Right atrium auricular region (tissue), 2 donors: Measurements from ENCODE around the gene BEAN1. TPM values are rescaled to one million over a fixed set of nuclear protein-coding genes. Genes with fewer than 3 reads are reported as not detected.

ENCODE experiments used
- DNase-seq: peaks from one replicate; pipeline ENCODE4 v3.0.0-alpha.2; 2019; ENCODE audit warnings: low spot score
- H3K27ac ChIP-seq, 2 donors: fragments of 200-600 bp; sonication (generic); 1 replicate in 1 of 2; 2 replicates in 1 of 2; pipeline ENCODE4 v1.5.1; 2016 to 2019
- H3K27me3 ChIP-seq, 2 donors: fragments of 200-600 bp; sonication (generic); one replicate each; pipeline versions ENCODE4 v1.5.1 to v1.6.0; 2017 to 2019
- H3K36me3 ChIP-seq: fragments of 200-600 bp; sonication (generic); one replicate; pipeline ENCODE4 v1.5.1; 2016
- H3K4me1 ChIP-seq, 2 donors: fragments of 200-600 bp; sonication (generic); one replicate each; pipeline versions ENCODE4 v1.5.1 to v1.6.0; 2017 to 2019
- H3K4me3 ChIP-seq, 2 donors: fragments of 200-600 bp; sonication (generic); 1 replicate in 1 of 2; 2 replicates in 1 of 2; pipeline ENCODE4 v1.5.1; 2017 to 2019; ENCODE audit warnings: mild to moderate bottlenecking in 1 of 2, moderate library complexity in 1 of 2
- H3K9me3 ChIP-seq, 2 donors: fragments of 200-600 bp; sonication (generic); one replicate each; pipeline ENCODE4 v1.5.1; 2019
- total RNA-seq, 2 donors: library from RNA; depleted of rRNA; stranded (reverse); fragments of >200 nt; gene quantifications; one replicate each; pipeline ENCODE4 v1.1.0, GENCODE V29; 2016
- TF ChIP-seq, protein P1 (sequence below), 2 donors: fragments of 200-600 bp; sonication (generic); IDR thresholded peaks; one replicate each; pipeline ENCODE4 v1.5.1; 2019; ENCODE audit warnings: antibody characterized with exemption in 2 of 2

BEAN1 gene
- total RNA-seq, 2 donors from 2014 or later: 0.48 to 0.75 TPM

DNA sequence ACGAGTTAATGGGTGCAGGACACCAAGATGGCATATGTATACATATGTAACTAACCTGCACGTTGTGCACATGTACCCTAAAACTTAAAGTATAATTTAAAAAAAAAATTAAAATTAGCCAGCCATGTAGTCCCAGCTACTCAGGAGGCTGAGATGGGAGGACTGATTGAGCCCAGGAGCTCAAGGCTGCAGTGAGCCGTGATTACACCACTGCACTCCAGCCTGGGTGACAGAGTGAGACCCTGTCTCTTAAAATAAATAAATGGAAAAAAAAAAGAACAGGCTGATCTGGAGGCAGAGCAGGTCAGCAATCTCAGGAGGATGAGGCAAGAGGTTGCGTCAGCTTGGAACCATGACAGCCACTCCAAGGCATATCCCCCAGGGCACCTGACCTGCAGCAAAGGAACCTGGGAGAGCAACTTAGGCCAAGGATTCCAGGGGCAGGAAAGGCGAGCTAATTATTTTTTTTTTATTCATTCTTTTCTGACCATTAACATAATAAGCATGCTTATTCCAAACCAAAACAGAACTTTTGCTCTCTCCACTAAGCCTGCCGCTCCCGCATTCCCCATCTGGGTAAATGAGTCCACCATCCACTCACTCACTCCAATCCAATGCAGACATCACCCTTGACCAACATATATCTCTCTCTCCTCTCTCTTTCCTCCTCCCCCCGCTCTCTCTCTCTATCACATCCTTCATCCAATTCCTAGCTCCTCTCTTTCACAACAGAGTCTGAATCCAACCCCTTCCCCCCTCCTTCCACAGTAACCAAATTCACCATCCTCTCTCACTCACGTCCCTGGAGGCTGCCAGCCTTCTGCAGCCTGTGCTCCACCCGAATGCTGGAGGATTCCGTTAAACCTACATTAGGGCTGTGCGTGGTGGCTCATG is 75.2 kb downstream of the BEAN1 start:
- TF ChIP-seq, protein P1, sequence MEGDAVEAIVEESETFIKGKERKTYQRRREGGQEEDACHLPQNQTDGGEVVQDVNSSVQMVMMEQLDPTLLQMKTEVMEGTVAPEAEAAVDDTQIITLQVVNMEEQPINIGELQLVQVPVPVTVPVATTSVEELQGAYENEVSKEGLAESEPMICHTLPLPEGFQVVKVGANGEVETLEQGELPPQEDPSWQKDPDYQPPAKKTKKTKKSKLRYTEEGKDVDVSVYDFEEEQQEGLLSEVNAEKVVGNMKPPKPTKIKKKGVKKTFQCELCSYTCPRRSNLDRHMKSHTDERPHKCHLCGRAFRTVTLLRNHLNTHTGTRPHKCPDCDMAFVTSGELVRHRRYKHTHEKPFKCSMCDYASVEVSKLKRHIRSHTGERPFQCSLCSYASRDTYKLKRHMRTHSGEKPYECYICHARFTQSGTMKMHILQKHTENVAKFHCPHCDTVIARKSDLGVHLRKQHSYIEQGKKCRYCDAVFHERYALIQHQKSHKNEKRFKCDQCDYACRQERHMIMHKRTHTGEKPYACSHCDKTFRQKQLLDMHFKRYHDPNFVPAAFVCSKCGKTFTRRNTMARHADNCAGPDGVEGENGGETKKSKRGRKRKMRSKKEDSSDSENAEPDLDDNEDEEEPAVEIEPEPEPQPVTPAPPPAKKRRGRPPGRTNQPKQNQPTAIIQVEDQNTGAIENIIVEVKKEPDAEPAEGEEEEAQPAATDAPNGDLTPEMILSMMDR (IDR thresholded peaks at IDR 0.05): no peak
- H3K27ac ChIP-seq: peak overlapping the region; percentile 61 to 64
- no peak overlapping the region for H3K4me3 ChIP-seq
- peak; percentile 82 for DNase-seq
- peaks cover 0 to 16% of the 10 kb centered on the region in 2 donors for H3K4me1 ChIP-seq
- no peaks in the 10 kb centered on the region for H3K27me3 ChIP-seq
- no peaks in the 10 kb centered on the region for H3K9me3 ChIP-seq
- H3K36me3 ChIP-seq: no peaks in the 10 kb centered on the region

DNA sequence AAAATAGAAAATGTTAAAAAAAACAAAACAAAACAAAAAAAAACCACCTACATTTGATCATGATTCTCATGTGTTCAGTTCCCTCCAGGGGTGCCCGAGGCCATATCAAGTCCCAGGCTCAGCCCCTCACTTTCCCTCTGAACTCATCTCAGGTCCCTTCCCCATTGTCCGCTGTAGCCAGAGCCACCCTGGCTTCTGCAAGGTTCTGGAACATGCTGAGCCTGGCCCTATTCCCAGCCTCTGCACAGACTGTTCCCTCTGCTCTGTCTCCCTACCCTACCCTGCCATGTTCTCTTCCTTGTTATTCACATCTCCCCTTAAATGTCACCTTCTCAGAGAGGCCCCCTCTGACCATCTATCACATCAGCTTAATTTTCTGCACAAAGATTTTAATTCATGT is 75.9 kb downstream of the BEAN1 start:
- Histone ChIP-seq H3K27me3 (no peaks in the 10 kb centered on the region), H3K4me3 (no peak overlapping the region), H3K4me1 (peaks cover 0 to 16% of the 10 kb centered on the region in 2 donors), H3K27ac (peak overlapping the region; percentile 61 to 64), H3K9me3 (no peaks in the 10 kb centered on the region), H3K36me3 (no peaks in the 10 kb centered on the region)
- TF ChIP-seq, protein P1 (IDR thresholded peaks at IDR 0.05): no peak
- DNase-seq: no peak

DNA sequence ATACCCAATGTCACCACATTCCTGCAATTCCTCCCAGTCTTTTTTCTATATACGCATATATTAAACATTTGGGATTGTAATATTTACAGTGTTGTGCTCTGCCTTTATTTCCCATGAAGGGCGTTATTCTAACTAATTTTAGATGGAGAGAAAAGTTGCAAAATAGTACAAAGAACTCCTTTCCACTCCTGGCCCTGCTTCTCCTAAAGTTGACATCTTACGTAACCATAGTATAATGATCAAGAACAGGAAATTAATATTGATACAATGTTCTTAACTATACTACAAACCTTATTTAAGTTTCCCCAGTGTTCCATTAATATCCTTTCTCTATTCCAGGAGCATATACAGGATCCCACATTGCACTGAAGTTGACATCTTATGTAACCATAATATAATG is 76.5 kb downstream of the BEAN1 start:
- H3K4me1 ChIP-seq: peaks cover 0 to 22% of the 10 kb centered on the region in 2 donors
- TF ChIP-seq, protein P1 (IDR thresholded peaks at IDR 0.05): no peak
- H3K4me3 ChIP-seq: no peak overlapping the region
- DNase-seq: no peak
- no peaks in the 10 kb centered on the region for H3K9me3 ChIP-seq
- H3K27ac ChIP-seq: peak overlapping the region in 1 of 2 donors; percentile 64
- H3K27me3 ChIP-seq: no peaks in the 10 kb centered on the region
- no peaks in the 10 kb centered on the region for H3K36me3 ChIP-seq

DNA sequence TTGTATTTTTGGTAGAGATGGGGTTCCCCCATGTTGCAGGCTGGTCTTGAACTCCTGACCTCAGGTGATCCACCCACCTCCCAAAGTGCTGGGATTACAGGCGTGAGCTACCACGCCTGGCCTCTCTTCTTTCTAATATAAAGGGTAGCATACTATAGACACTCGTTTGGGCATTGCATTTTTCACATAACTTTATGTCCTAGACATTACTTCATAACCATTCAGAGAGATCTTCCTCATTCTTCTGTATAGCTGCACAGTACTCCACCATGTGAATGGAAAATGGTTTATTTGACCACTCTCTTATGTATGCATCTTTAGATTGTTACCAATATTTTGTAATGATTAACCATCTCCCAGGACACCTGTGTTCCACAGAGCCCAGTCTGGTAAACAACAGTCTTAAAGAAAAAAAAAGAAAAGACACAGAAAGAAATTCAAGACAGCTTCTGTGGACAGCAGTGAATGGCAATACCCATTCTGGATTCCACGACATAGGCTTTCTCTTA is 80.7 kb downstream of the BEAN1 start:
- DNase-seq: no peak
- no peak overlapping the region for H3K27ac ChIP-seq
- H3K9me3 ChIP-seq: no peaks in the 10 kb centered on the region
- H3K36me3 ChIP-seq: no peaks in the 10 kb centered on the region
- no peaks in the 10 kb centered on the region for H3K27me3 ChIP-seq
- TF ChIP-seq, protein P1 (IDR thresholded peaks at IDR 0.05): no peak
- peaks cover 0 to 43% of the 10 kb centered on the region in 2 donors for H3K4me1 ChIP-seq
- no peak overlapping the region for H3K4me3 ChIP-seq

DNA sequence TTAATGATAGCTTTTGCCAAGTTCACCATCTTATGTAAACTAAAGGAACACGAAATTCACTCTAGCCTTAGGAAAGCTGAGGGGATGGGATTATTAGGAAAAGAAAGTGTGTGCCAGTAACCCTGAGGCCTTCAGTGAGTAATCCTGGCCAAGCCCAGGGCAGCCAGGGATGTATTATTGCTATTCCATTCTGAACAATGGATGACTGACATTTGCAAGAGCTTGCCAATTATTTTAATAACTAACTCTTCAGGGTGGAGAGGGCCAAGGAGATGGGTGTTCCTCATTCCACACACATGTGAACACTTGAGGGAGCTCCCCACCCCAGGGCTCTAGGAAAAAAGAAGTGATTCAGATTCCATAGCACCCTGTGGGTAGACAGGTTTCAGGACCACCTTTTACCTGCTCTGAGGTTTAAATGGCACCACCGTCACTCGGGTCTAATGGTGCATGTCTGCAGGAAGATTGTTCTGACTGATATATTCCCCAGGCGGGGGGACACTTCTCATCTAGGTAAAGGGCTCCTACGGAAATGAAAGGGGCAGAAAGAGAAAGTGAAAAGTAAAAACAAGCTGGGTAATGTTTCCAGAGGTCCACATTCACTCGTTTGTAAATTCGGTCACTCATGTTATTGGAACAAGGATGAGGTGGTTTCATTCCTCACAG is 81.3 kb downstream of the BEAN1 start:
- no peak overlapping the region for H3K27ac ChIP-seq
- TF ChIP-seq, protein P1 (IDR thresholded peaks at IDR 0.05): no peak
- no peaks in the 10 kb centered on the region for H3K36me3 ChIP-seq
- H3K4me1 ChIP-seq: peaks cover 0 to 40% of the 10 kb centered on the region in 2 donors
- H3K9me3 ChIP-seq: no peaks in the 10 kb centered on the region
- no peak for DNase-seq
- H3K27me3 ChIP-seq: no peaks in the 10 kb centered on the region
- H3K4me3 ChIP-seq: no peak overlapping the region
